Choroid plexus epithelial cell (primary cell): ENCODE data around the gene SCAPER.

Source experiments
- DNase-seq: peaks from one replicate; pipeline ENCODE4 v3.0.0-alpha.2; 2010; ENCODE audit warnings: low read depth
- H3K4me3 ChIP-seq: 2 replicates; pipeline ENCODE4 v1.5.1; 2011; ENCODE audit warnings: low read depth, mild to moderate bottlenecking, control low read depth, low read length, moderate library complexity
- TF ChIP-seq, protein P1 (sequence below): conservative IDR thresholded peaks from 2 replicates; pipeline ENCODE4 v1.5.1; 2011; ENCODE audit warnings: low read depth, mild to moderate bottlenecking, control low read depth, inconsistent platforms, low read length, moderate library complexity

The SCAPER gene

DNA sequence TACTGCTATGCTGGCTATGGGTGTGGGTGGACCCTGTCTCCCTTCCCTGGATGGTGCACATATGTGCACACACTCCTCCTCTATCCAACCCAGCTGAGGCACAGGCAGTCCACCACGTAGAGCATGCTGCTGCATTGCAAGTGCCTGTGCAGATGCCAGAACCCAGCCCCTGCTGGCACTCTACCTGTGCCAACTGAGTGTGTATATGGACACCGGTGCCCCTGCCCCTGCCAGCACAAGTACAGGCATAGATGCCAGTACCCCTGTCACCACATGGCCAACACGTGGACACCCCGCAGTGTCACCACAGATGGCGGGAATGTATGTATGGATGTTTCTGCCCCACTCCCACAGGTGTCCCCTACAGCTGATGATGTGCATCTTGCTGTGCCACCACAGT lies 352.0 kb downstream of the SCAPER start:
- TF ChIP-seq, protein P1, sequence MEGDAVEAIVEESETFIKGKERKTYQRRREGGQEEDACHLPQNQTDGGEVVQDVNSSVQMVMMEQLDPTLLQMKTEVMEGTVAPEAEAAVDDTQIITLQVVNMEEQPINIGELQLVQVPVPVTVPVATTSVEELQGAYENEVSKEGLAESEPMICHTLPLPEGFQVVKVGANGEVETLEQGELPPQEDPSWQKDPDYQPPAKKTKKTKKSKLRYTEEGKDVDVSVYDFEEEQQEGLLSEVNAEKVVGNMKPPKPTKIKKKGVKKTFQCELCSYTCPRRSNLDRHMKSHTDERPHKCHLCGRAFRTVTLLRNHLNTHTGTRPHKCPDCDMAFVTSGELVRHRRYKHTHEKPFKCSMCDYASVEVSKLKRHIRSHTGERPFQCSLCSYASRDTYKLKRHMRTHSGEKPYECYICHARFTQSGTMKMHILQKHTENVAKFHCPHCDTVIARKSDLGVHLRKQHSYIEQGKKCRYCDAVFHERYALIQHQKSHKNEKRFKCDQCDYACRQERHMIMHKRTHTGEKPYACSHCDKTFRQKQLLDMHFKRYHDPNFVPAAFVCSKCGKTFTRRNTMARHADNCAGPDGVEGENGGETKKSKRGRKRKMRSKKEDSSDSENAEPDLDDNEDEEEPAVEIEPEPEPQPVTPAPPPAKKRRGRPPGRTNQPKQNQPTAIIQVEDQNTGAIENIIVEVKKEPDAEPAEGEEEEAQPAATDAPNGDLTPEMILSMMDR: no peak
- no peak for DNase-seq

GRCh38 chr15:76546805-76547204 lies 358.3 kb downstream of the SCAPER start:
- DNase-seq: no peak
- H3K4me3 ChIP-seq: no peak overlapping the region
- TF ChIP-seq, protein P1: no peak

More for the DNA sequence above, 352.0 kb downstream of the SCAPER start:
- H3K4me3 ChIP-seq: no peak overlapping the region

GRCh38 chr15:76533995-76534394 lies 371.1 kb downstream of the SCAPER start:
- TF ChIP-seq, protein P1: no peak
- peak; percentile 4 for DNase-seq
- no peak overlapping the region for H3K4me3 ChIP-seq

GRCh38 chr15:76533060-76533820 lies 371.9 kb downstream of the SCAPER start:
- DNase-seq: peak; percentile 14
- TF ChIP-seq, protein P1: no peak
- H3K4me3 ChIP-seq: no peak overlapping the region

DNA sequence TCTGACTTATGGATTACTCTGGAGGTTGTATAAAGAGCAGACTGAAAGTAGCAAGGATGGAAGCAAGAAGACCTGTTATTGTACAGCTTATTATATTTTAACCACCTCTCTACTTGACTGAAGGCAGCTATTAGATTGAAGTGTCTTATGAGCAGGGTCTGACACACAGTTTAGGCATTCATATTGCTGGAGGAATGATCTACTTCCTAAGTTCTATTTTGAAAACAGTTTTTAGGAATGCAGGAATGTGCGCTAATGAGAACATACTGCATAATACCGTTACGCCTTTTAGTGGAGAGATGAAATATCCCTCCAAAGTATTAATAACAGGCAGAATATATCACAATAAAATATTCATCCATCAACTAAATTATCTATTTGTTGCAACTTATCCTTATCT lies 375.2 kb downstream of the SCAPER start:
- DNase-seq: peak; percentile 17
- TF ChIP-seq, protein P1: no peak
- no peak overlapping the region for H3K4me3 ChIP-seq

- TF ChIP-seq, protein P1: no peak
- no peak overlapping the region for H3K4me3 ChIP-seq
- no peak for DNase-seq
These were observed 379.0 kb downstream of the SCAPER start for GRCh38 chr15:76526111-76526510.

DNA sequence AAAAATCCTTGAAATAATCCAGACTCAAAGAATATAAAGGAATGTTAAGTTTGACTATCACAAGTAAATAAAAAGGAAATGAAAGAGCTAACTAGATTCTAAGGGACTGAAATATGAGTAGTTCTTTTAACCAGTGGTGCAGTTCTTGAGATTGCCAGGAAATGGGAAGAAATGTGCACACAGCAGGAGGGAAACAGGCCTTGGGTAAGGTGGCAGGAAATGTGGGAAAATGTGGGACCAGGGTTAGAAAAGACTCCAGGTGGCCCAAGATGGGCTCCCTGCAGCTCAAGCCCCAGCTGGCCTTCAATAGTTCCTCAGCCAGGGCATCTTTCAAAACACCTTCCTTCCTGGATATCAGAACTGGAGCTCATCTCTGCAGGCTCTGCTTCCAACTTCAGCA lies 387.2 kb downstream of the SCAPER start:
- TF ChIP-seq, protein P1: no peak
- no peak overlapping the region for H3K4me3 ChIP-seq
- DNase-seq: peak; percentile 27
